H9 (cell line): ENCODE measurements around the gene CXCR4. TPM values are rescaled to one million over a fixed set of nuclear protein-coding genes. Genes with fewer than 3 reads are reported as not detected.

ENCODE experiments used
- DNase-seq: peaks from one replicate; pipeline ENCODE4 v3.0.0-alpha.2; 2017
- H2AFZ ChIP-seq: one replicate; pipeline ENCODE4 v1.6.1; 2013; ENCODE audit warnings: mild to moderate bottlenecking, low read length, control low read depth, moderate library complexity
- H2AK5ac ChIP-seq: 2 replicates; pipeline ENCODE4 v1.6.1; 2013; ENCODE audit warnings: low read length, control low read depth, mixed read lengths; ENCODE audit not compliant: insufficient read length
- H2BK120ac ChIP-seq: one replicate; pipeline ENCODE4 v1.6.1; 2013; ENCODE audit warnings: low read depth, mild to moderate bottlenecking, low read length, control low read depth, inconsistent platforms; ENCODE audit not compliant: poor library complexity, severe bottlenecking
- H2BK12ac ChIP-seq: 2 replicates; pipeline ENCODE4 v1.6.1; 2013; ENCODE audit warnings: low read length, control low read depth, mixed read lengths, low read depth; ENCODE audit not compliant: insufficient read length
- H2BK15ac ChIP-seq: 2 replicates; pipeline ENCODE4 v1.6.1; 2013; ENCODE audit warnings: low read depth, low read length, control low read depth
- H2BK20ac ChIP-seq: one replicate; pipeline ENCODE4 v1.6.1; 2013; ENCODE audit warnings: low read depth, mild to moderate bottlenecking, low read length, control low read depth, inconsistent platforms; ENCODE audit not compliant: poor library complexity, severe bottlenecking
- H2BK5ac ChIP-seq: 2 replicates; pipeline ENCODE4 v1.6.1; 2013; ENCODE audit warnings: low read length, control low read depth, mixed read lengths; ENCODE audit not compliant: insufficient read length
- H3K14ac ChIP-seq: 2 replicates; pipeline ENCODE4 v1.6.1; 2013; ENCODE audit warnings: low read length, control low read depth; ENCODE audit not compliant: insufficient read depth
- H3K18ac ChIP-seq: 2 replicates; pipeline ENCODE4 v1.6.1; 2013; ENCODE audit warnings: low read depth, mild to moderate bottlenecking, mixed read lengths, low read length, control low read depth; ENCODE audit not compliant: insufficient read length
- H3K23ac ChIP-seq: 2 replicates; pipeline ENCODE4 v1.6.1; 2013; ENCODE audit warnings: low read length, control low read depth, mixed read lengths, low read depth; ENCODE audit not compliant: insufficient read length
- H3K23me2 ChIP-seq: 2 replicates; pipeline ENCODE4 v1.6.1; 2013; ENCODE audit warnings: low read depth, mild to moderate bottlenecking, mixed read lengths, low read length, control low read depth; ENCODE audit not compliant: insufficient read length, poor library complexity, severe bottlenecking
- H3K27ac ChIP-seq: 2 replicates; pipeline ENCODE4 v1.5.1; 2013; ENCODE audit warnings: low read length, control low read depth, mixed read lengths, low read depth; ENCODE audit not compliant: insufficient read length
- H3K27me3 ChIP-seq: 2 replicates; pipeline ENCODE4 v1.6.1; 2013; ENCODE audit warnings: low read length, control low read depth, inconsistent platforms; ENCODE audit not compliant: insufficient read depth
- H3K4ac ChIP-seq: 2 replicates; pipeline ENCODE4 v1.6.1; 2013; ENCODE audit warnings: low read depth, mild to moderate bottlenecking, control low read depth, inconsistent platforms, low read length, moderate library complexity
- H3K4me1 ChIP-seq: 2 replicates; pipeline ENCODE4 v1.6.1; 2013; ENCODE audit warnings: low read length, control low read depth, inconsistent platforms; ENCODE audit not compliant: insufficient read depth
- H3K4me2 ChIP-seq: 2 replicates; pipeline ENCODE4 v1.6.1; 2013; ENCODE audit warnings: low read length, control low read depth, mixed read lengths; ENCODE audit not compliant: insufficient read length, insufficient read depth
- H3K56ac ChIP-seq: 2 replicates; pipeline ENCODE4 v1.6.1; 2013; ENCODE audit warnings: low read depth, mild to moderate bottlenecking, mixed read lengths, low read length, control low read depth; ENCODE audit not compliant: insufficient read length
- H3K79me1 ChIP-seq: 2 replicates; pipeline ENCODE4 v1.6.1; 2013; ENCODE audit warnings: low read depth, mild to moderate bottlenecking, moderate library complexity, low read length, control low read depth, inconsistent platforms; ENCODE audit not compliant: insufficient read depth, poor library complexity, severe bottlenecking
- H3K79me2 ChIP-seq: 2 replicates; pipeline ENCODE4 v1.6.1; 2013; ENCODE audit warnings: low read length, control low read depth, inconsistent platforms; ENCODE audit not compliant: insufficient read depth
- H3K9ac ChIP-seq: 2 replicates; pipeline ENCODE4 v1.6.1; 2013; ENCODE audit warnings: low read length, control low read depth, mixed read lengths; ENCODE audit not compliant: insufficient read length; ENCODE audit errors: extremely low read depth
- H3K9me3 ChIP-seq: one replicate; pipeline ENCODE4 v1.6.1; 2013; ENCODE audit warnings: low read depth, low read length, inconsistent platforms; ENCODE audit not compliant: control insufficient read depth
- H3T11ph ChIP-seq: one replicate; pipeline ENCODE4 v1.6.1; 2013; ENCODE audit warnings: mild to moderate bottlenecking, low read length, control low read depth, inconsistent platforms
- H4K20me1 ChIP-seq: one replicate; pipeline ENCODE4 v1.6.1; 2013; ENCODE audit not compliant: control insufficient read depth, insufficient read length, insufficient read depth
- H4K5ac ChIP-seq: 2 replicates; pipeline ENCODE4 v1.6.1; 2013; ENCODE audit warnings: low read depth, mild to moderate bottlenecking, mixed read lengths, low read length, control low read depth; ENCODE audit not compliant: insufficient read length
- H4K8ac ChIP-seq: replicated peaks from 2 replicates; pipeline ENCODE4 v1.6.1; 2013; ENCODE audit warnings: low read length, control low read depth, mixed read lengths, low read depth; ENCODE audit not compliant: insufficient read length
- H4K91ac ChIP-seq: 2 replicates; pipeline ENCODE4 v1.6.1; 2013; ENCODE audit warnings: low read depth, mild to moderate bottlenecking, moderate library complexity, mixed read lengths, low read length, control low read depth; ENCODE audit not compliant: insufficient read length
- H3K27ac Mint-ChIP-seq, 3 experiments: 2 replicates in 2 of 3; 3 replicates in 1 of 3; pipeline ENCODE4 v1.8.0; 2020 to 2021; ENCODE audit warnings: mixed read lengths in 3 of 3, mild to moderate bottlenecking in 1 of 3, moderate library complexity in 1 of 3
- H3K27me3 Mint-ChIP-seq: 2 replicates; pipeline ENCODE4 v1.8.0; 2021; ENCODE audit warnings: low read depth, mild to moderate bottlenecking, moderate library complexity, mixed read lengths
- H3K36me3 Mint-ChIP-seq, 3 experiments: 2 replicates in 2 of 3; 3 replicates in 1 of 3; pipeline ENCODE4 v1.8.0; 2020 to 2021; ENCODE audit warnings: low read depth in 3 of 3, mixed read lengths in 3 of 3; ENCODE audit not compliant: insufficient read depth in 1 of 3
- H3K4me1 Mint-ChIP-seq, 2 experiments: 2 replicates each; pipeline ENCODE4 v1.8.0; 2020; ENCODE audit warnings: mixed read lengths in 2 of 2
- H3K4me3 Mint-ChIP-seq, 2 experiments: 2 replicates in 1 of 2; 3 replicates in 1 of 2; pipeline ENCODE4 v1.8.0; 2020 to 2021; ENCODE audit warnings: mild to moderate bottlenecking in 2 of 2, mixed read lengths in 2 of 2, moderate library complexity in 1 of 2
- H3K9me3 Mint-ChIP-seq, 2 experiments: 2 replicates in 1 of 2; 3 replicates in 1 of 2; pipeline ENCODE4 v1.8.0; 2020; ENCODE audit warnings: mild to moderate bottlenecking in 2 of 2, mixed read lengths in 2 of 2, moderate library complexity in 1 of 2
- WGBS: extraction: QIAGEN DNeasy Blood & Tissue Kit; methylation state at CpG from one replicate; pipeline ENCODE4 v1.1.7; 2013; ENCODE audit warnings: missing lambda C conversion rate, low lambda C conversion rate, mixed read lengths; ENCODE audit not compliant: insufficient read length; ENCODE audit errors: extremely low coverage; 5-methylcytosine and 5-hydroxymethylcytosine counted together
- total RNA-seq: library from RNA; stranded (reverse); gene quantifications from 2 replicates; pipeline ENCODE4 v1.2.1, GENCODE V29; 2021
- TF ChIP-seq, protein P1 (sequence below): fragments of 200-600 bp; sonication (generic); conservative IDR thresholded peaks from 3 replicates; pipeline ENCODE4 v1.8.0; 2021; ENCODE audit warnings: antibody characterized with exemption, mild to moderate bottlenecking

Gene CXCR4
- total RNA-seq, 1 experiment from 2014 or later: 1.0 TPM

DNA sequence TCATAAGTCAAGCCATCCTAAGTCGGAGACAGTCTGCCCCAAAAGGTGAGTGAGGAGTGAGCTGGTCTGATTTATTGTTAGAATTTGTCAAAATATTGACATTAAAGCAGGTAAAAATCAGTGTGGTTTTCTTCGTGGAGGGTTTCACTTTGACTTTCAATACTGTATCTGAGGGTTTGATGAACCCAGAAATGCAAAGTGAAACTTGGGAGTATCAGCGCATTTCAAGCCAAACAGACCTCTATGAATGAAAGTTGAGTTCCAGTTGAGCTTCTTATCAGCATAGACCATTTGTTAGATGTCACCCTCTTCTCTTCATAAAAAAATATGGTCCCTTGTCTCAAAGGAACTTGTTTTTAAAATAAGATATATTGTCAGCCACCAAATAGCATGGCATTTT, 21.7 kb upstream of the CXCR4 start:
- H3T11ph ChIP-seq: no peak overlapping the region

More for the DNA sequence above, 21.7 kb upstream of the CXCR4 start:
- Mint-ChIP-seq H3K4me1 (peaks cover 11 to 22% of the 10 kb centered on the region in 2 experiments), H3K9me3 (no peaks in the 10 kb centered on the region), H3K4me3 (no peak overlapping the region), H3K36me3 (no peaks in the 10 kb centered on the region), H3K27ac (no peak overlapping the region), H3K27me3 (peaks cover 11% of the 10 kb centered on the region)
- H2BK5ac ChIP-seq: no peak overlapping the region
- no peak overlapping the region for H3K4me2 ChIP-seq
- no peak overlapping the region for H3K23ac ChIP-seq
- no peak overlapping the region for H2AFZ ChIP-seq
- H4K5ac ChIP-seq: no peak overlapping the region
- H3K79me2 ChIP-seq: no peaks in the 10 kb centered on the region
- no peaks in the 10 kb centered on the region for H4K20me1 ChIP-seq
- no peak overlapping the region for H3K18ac ChIP-seq
- no peak for DNase-seq
- H2AK5ac ChIP-seq: no peak overlapping the region
- no peak overlapping the region for H4K8ac ChIP-seq
- no peak overlapping the region for H2BK120ac ChIP-seq
- no peak overlapping the region for H2BK20ac ChIP-seq
- no peaks in the 10 kb centered on the region for H3K79me1 ChIP-seq
- no peak overlapping the region for H4K91ac ChIP-seq
- H3K23me2 ChIP-seq: no peaks in the 10 kb centered on the region
- no peak overlapping the region for H2BK15ac ChIP-seq
- no CpG with 5 or more reads among the region's 3 CpGs for WGBS
- no peaks in the 10 kb centered on the region for H3K27me3 ChIP-seq
- TF ChIP-seq, protein P1, sequence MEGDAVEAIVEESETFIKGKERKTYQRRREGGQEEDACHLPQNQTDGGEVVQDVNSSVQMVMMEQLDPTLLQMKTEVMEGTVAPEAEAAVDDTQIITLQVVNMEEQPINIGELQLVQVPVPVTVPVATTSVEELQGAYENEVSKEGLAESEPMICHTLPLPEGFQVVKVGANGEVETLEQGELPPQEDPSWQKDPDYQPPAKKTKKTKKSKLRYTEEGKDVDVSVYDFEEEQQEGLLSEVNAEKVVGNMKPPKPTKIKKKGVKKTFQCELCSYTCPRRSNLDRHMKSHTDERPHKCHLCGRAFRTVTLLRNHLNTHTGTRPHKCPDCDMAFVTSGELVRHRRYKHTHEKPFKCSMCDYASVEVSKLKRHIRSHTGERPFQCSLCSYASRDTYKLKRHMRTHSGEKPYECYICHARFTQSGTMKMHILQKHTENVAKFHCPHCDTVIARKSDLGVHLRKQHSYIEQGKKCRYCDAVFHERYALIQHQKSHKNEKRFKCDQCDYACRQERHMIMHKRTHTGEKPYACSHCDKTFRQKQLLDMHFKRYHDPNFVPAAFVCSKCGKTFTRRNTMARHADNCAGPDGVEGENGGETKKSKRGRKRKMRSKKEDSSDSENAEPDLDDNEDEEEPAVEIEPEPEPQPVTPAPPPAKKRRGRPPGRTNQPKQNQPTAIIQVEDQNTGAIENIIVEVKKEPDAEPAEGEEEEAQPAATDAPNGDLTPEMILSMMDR: no peak
- H3K9me3 ChIP-seq: no peaks in the 10 kb centered on the region
- no peak overlapping the region for H3K56ac ChIP-seq
- no peak overlapping the region for H3K9ac ChIP-seq
- H3K14ac ChIP-seq: no peak overlapping the region
- H3K27ac ChIP-seq: no peak overlapping the region
- H3K4ac ChIP-seq: no peak overlapping the region
- H3K4me1 ChIP-seq: no peaks in the 10 kb centered on the region
- no peak overlapping the region for H2BK12ac ChIP-seq
